Urinary bladder (tissue), 4 donors: ENCODE results near the gene SLC6A6. TPM values are rescaled to one million over a fixed set of nuclear protein-coding genes. Genes with fewer than 3 reads are reported as not detected.

Experiments used
- DNase-seq: peaks from one replicate; pipeline ENCODE4 v3.0.0-alpha.2; 2015; ENCODE audit errors: extremely low spot score
- H3K27ac ChIP-seq: one replicate; pipeline ENCODE4 v1.5.1; 2013; ENCODE audit warnings: low read depth, mild to moderate bottlenecking, moderate library complexity
- H3K36me3 ChIP-seq: one replicate; pipeline ENCODE4 v1.6.1; 2013; ENCODE audit warnings: mild to moderate bottlenecking, moderate library complexity; ENCODE audit not compliant: insufficient read depth
- H3K4me1 ChIP-seq: one replicate; pipeline ENCODE4 v1.6.1; 2013; ENCODE audit warnings: mild to moderate bottlenecking, moderate library complexity; ENCODE audit not compliant: insufficient read depth
- H3K4me3 ChIP-seq: one replicate; pipeline ENCODE4 v1.5.1; 2013; ENCODE audit warnings: low read depth, low read length
- WGBS: extraction: QIAGEN DNeasy Blood & Tissue Kit; methylation state at CpG from one replicate; pipeline ENCODE4 v1.1.7; 2013; 5-methylcytosine and 5-hydroxymethylcytosine counted together
- polyA plus RNA-seq: library from polyadenylated mRNA; stranded (reverse); fragments of 200-250 nt; gene quantifications from one replicate; pipeline ENCODE4 v1.2.3, GENCODE V29; 2013
- total RNA-seq: library from RNA; depleted of rRNA; stranded (reverse); fragments of >200 nt; gene quantifications from one replicate; pipeline ENCODE4 v1.2.3, GENCODE V29; 2014
- donor health status: healthy with polysubstance abuse.
- donor health status: healthy.

SLC6A6 gene
- total and polyA plus RNA-seq, 2 donors: 8.0 to 9.2 TPM

DNA sequence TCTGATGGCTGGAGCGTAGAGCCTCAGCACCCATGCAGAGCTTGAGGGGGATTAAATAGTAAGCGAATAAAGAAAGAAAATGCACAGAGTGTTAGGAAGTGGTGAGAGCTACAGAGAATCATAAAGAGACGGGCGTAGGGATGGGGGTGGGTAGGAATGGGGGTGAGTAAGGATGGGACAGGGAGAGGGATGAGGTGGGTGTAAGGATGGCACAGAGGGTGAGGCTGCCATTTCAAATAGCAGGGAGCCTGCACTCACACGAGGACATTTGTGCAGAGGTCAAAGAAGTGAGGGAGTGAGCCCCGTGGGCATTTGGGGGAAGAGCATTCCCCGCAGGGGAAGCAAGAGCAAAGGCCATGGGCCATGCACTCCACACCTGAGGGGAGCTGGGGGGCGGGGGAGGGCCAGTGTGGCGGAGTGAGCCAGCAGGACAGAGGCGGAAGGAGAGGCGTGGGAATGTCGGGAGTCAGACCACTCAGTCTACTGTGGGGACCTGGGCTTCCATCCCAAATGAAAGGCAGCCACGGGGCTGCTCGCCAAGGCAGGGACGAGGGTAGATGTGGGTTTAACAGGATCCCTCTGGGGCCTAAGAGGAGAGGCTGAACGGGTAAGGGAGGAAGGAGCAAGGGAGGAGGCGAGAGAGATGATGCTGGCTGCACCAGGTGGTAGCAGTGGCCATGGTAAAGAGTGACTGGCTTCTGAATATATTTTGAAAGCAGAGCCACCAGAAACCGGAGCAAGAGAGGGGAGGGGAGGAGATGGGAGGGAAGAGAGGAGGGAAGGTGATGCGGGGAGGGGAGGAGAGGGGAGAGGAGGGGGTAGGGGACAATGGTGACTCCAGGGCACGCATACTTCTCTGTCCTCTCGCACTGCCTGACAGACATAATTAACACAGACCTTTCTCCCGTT, 35.2 kb upstream of the SLC6A6 start:
- Histone ChIP-seq H3K27ac (no peak overlapping the region), H3K4me3 (no peak overlapping the region), H3K36me3 (no peaks in the 10 kb centered on the region), H3K4me1 (no peaks in the 10 kb centered on the region)
- 74% methylated on average over 22 of the region's 22 CpGs for WGBS
- DNase-seq: no peak

DNA sequence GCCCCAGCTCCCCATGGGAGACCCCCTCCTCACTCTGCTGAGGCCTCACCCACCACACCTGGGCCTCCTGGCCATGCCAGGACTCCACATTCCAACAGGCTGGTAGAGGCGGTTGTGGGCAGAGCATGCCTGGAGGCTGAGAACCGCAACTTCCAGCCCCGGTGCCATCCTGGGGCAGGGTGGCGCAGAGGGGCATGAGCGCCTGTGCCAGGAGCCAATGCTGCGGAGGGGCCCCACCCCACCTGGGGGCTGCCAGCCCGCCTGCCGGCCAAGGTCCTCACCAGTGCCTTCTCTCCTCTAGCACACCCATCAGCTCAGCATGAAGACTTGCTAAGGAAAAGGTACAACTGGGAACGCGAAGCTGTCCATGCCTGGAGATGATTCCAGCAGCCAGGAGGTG, 34.3 kb upstream of the SLC6A6 start:
- DNase-seq: no peak
- Histone ChIP-seq H3K4me3 (no peak overlapping the region), H3K4me1 (no peaks in the 10 kb centered on the region), H3K27ac (no peak overlapping the region), H3K36me3 (no peaks in the 10 kb centered on the region)
- 93% methylated on average over 10 of the region's 10 CpGs for WGBS

DNA sequence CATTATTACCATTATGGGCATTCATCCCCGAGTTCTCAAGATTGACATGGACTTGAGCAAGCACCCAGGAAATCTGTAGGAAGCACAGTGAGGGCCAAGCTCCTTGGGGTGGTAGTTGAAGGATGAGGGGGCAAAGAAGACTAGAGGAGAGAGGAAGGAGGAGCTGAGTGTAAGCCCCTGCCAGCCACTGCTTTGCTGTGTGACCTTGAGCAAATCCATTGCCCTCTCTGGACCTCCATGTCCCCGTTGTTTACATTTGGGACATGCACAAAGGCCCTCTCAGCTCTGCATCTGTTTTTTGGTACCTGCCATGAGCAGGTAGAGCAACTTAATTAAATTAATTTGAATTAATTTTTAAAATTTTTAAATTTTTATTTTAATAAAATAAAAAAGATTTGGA, 33.5 kb upstream of the SLC6A6 start:
- Histone ChIP-seq H3K36me3 (no peaks in the 10 kb centered on the region), H3K27ac (no peak overlapping the region), H3K4me1 (no peaks in the 10 kb centered on the region), H3K4me3 (no peak overlapping the region)
- 80% methylated on average over 2 of the region's 2 CpGs for WGBS
- DNase-seq: no peak

DNA sequence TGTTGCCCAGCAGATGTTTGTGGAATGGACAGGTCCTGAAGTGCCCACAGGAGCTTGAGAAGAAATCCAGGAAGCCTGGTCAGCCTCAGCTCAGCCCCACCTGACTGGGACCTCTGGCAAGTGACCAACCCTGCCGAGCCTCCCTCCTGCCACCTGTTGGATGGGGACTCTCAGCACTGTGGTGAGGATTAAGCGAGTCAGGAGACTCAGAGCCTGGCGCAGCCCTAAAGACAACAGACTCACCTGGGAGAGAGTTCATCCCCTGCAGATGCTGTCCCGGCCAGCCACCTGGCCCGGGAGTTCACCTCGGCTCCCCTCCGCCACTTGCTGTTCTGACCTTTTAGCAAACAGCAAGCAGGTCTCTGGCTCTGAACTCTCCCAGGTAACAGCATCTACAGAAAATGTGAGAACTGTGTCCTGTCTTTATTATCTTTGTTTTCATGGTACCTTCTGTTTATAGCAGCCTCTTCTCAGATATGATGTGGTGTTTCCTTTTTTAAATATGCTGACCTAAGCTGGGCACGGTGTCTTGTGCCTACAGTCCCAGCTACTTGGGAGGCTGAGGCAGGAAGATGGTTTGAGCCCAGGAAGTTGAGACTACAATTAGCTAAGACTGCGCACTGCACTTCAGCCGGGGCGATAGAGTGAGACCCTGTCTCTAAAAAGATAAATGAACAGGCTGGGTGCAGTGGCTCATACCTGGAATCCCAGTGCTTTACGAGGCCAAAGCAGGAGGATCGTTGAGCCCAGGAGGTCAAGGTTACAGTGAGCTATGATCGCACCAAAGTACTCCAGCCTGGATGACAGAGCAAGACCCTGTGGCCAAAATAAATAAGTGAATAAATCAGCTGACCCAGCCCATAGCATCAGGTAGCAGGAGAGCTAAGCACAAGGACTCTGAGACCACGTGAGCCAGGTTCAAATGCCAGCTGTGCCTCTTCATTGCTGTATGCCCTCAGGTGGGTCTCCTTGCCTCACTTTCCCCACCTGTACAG, 32.4 kb upstream of the SLC6A6 start:
- WGBS: 75% methylated on average over 15 of the region's 15 CpGs
- Histone ChIP-seq H3K4me3 (no peak overlapping the region), H3K36me3 (no peaks in the 10 kb centered on the region), H3K27ac (no peak overlapping the region), H3K4me1 (no peaks in the 10 kb centered on the region)
- no peak for DNase-seq

DNA sequence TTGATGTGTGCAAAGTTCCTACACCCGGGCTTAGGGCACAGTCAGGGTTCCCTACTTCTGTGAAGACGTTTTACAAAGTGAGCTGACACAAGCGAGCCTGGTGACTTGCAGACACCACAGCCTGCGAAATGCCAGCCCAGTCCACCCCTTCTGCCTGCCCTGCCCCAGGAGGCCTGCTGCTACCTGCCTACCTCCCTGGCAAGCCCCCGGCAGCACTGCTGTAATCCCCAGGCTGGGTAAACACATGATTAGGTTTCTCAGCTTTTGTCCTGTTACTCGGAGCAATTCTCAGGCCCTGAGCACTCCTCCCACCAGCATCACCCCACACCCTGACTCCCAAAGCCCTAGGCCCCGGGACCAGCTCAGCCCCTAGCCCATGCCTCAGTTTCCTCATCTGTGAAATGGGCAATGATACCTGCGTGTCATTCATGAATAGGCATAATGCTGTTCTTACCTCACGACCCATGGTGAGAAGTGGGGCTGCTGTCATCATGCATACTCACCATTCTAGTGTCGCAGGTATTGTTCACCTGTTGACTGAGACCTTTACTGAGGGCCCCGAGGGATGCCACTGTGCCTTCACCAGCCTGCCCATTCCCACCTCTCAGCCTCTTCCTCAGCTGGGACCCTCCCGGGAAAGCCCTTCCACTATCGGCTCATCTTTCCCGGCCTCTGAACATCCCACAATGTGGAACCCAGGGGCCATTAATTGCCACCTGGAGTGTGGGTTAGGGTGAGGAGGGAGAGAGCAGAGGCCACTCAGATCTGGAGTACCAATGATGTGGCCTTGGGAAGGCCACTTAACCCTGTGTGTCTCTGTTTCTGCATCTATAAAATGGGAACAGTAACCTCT, 31.5 kb upstream of the SLC6A6 start:
- no peak for DNase-seq
- peak overlapping the region; percentile 13 for H3K27ac ChIP-seq
- WGBS: 87% methylated on average over 14 of the region's 14 CpGs
- no peaks in the 10 kb centered on the region for H3K4me1 ChIP-seq
- no peaks in the 10 kb centered on the region for H3K36me3 ChIP-seq
- no peak overlapping the region for H3K4me3 ChIP-seq

DNA sequence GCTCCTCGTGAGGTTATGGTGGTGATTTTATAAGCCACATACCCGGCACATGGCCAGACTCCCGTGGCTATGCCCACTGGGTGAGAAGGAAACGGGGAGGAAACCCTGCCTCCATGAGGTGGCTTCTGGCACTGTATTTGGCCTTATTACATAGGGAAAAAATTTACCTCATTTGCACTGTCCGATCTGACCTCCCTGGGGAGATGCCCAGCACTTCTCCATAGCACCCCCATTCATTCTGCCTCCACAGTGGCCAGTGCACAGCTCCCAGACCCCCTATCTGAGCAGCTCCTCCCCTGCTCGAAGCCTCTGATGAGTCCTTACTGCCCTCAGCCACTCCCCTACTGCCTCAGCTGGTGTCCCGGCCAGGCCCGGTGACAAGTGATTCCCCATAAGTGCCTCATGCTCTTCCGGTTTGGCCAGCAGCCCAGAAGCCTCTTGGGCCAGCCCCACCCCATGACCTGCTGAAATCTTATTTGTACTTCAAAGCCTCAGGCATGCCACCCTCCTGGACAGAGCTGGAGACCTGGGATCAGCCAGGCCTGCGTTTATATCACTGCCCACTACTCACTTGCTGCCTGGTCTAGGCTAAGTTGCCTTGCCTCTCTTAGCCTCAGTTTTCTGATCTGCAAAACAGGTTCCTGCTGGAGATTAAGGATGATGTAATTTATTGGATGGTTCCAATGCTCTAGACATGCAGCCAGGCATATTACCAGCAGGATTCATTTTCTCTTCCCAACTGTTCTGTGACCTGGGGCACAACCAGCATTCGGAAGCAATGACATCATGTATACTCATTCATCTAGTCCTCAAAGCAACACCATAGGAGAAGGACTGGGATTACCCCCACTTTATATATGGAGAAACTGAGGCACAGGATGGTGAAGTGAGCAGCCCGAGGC, 30.6 kb upstream of the SLC6A6 start:
- WGBS: 53% methylated on average over 12 of the region's 12 CpGs
- no peaks in the 10 kb centered on the region for H3K4me1 ChIP-seq
- peak; percentile 64 for DNase-seq
- H3K36me3 ChIP-seq: no peaks in the 10 kb centered on the region
- H3K27ac ChIP-seq: peak overlapping the region; percentile 13
- no peak overlapping the region for H3K4me3 ChIP-seq

DNA sequence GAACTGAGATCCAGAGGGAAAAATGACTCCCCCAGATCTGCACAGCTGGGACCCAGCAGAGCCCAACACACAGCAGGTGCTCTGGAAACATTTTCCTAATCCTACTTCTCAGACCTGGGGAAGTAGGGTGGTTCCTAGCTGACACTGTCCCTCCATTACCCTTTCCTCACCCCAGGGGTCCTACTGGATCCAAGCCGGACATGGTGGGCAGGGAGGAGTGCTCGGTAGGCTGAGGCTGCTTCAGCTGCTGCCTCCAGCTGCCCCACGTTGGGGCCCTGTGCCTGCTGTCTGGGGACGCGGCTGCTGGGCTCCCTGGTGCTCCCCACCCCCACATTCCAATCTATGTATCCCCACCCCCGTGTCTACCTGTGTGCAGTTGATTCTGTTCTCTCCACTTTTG, 29.8 kb upstream of the SLC6A6 start:
- no peak overlapping the region for H3K27ac ChIP-seq
- 71% methylated on average over 6 of the region's 6 CpGs for WGBS
- DNase-seq: no peak

DNA sequence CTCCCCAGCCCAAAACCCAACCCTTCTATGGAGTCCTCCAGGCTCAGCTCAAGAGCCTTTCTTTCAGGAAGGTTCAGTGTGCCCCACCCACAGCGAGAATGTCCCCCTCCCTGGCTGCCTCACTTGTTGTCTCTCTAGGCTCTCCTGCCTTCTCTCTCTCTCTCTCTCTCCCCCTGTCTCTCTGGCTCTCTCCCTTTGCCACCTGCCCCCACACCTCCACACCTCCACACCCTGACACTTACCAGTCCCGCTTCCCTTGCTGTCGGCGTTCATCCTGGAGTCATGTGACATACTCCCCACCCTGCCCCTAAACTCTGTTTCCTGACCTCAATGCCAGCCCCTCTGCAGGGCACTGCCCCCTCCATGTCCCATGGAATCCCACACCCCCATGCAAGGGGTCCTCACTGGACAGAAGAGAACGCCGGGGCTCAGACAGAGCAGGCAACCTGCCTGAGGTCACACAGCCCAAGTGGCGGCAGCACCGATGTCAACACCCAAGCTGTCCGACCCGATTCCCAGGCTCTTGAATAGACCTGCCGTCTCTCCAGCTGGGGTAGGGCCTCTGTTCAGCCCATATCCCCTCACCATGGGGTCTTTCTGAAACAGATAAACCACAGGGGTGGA, 28.5 kb upstream of the SLC6A6 start:
- Histone ChIP-seq H3K36me3 (no peaks in the 10 kb centered on the region), H3K27ac (no peak overlapping the region), H3K4me3 (no peak overlapping the region), H3K4me1 (no peaks in the 10 kb centered on the region)
- WGBS: 81% methylated on average over 11 of the region's 11 CpGs
- DNase-seq: no peak

More for the DNA sequence above, 29.8 kb upstream of the SLC6A6 start:
- no peaks in the 10 kb centered on the region for H3K4me1 ChIP-seq
- no peaks in the 10 kb centered on the region for H3K36me3 ChIP-seq
- no peak overlapping the region for H3K4me3 ChIP-seq

DNA sequence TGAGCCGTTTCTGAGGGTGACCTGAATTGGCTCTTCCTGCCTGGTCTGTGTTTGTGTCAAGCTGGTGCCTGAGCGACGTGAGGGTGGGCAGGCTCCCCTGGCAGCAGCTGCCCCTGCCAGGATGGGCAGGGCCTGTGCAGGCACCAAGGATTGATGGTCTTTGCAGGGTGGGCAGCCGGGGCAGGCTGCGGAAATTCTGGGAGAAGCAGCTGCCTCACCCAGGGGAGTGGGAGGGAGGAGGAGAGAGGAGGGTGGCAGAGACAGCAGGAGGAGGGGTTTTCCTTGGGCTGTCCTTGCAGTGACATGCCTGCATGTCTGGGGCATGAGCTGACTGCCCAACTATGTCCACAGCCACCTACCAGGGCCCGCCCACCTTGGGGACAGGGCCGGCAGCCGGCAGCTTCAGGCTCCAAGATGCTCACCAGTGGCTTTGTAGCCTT, 27.9 kb upstream of the SLC6A6 start:
- WGBS: 78% methylated on average over 8 of the region's 8 CpGs
- Histone ChIP-seq H3K36me3 (no peaks in the 10 kb centered on the region), H3K4me3 (no peak overlapping the region), H3K27ac (no peak overlapping the region), H3K4me1 (no peaks in the 10 kb centered on the region)
- DNase-seq: no peak

DNA sequence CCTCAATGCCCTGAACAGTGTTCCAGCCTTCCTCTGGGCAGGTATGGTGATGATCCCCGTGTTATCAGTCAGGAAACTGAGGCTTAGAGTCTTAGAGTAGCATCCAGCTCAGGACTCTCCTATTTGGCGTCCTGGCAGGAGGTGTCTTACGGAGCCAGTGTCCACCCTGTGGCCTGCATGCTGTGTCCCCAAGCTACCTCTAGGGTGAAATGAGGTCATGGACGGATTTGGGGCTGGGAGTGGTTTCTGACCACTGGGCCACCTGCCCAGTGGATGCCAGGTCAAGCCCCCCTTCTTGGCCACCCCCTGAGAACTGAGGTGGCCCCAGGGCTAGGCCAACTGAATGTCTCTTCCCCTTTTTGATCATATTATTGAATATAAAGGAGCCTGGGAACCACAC, 27.2 kb upstream of the SLC6A6 start:
- 65% methylated on average over 4 of the region's 4 CpGs for WGBS
- H3K27ac ChIP-seq: no peak overlapping the region
- H3K4me3 ChIP-seq: no peak overlapping the region
- no peaks in the 10 kb centered on the region for H3K36me3 ChIP-seq
- DNase-seq: no peak
- no peaks in the 10 kb centered on the region for H3K4me1 ChIP-seq

DNA sequence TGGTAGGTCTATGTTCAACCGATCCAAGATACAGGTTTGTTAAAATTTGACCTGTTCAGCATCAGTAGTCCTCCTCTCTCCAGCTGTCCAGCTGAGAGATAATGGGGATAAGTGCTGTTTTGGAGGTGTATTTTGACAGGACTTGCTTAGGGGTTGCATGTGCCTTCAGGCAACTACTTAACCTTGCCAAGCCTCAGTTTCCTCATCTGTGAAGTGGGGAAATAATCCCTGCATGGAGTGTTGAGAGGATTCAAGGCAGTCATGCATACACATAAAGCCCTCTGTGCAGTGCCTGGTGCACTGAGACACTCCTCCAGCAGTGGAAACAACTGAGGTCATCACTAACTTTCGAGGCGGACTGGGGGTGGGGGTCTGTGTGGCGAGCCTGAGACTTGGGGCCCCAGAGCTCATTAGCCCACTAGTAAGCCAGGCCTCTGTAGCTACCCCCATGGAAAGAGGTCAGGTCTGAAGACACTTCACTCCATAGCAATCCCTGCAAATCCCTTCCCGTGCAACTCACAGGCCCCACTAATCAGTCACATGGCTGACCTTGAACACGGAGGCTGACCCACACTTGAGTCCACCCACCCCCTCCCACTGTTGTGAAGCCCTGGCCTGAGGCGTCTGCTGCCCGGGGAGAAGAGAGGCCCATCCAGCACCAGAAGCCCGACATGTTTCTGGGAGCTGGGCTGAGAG, 25.9 kb upstream of the SLC6A6 start:
- Histone ChIP-seq H3K27ac (no peak overlapping the region), H3K4me3 (no peak overlapping the region), H3K36me3 (no peaks in the 10 kb centered on the region), H3K4me1 (no peaks in the 10 kb centered on the region)
- WGBS: 91% methylated on average over 9 of the region's 9 CpGs
- no peak for DNase-seq
